Adrenal gland (tissue), 5 donors: Measurements from ENCODE around the gene PRR18.

Experiments
- CTCF ChIP-seq, 6 experiments: fragments of 450-650 bp in 4 of 6; fragments of 200-600 bp in 2 of 6; sonication (generic) in 1 of 6; IDR thresholded peaks; 1 replicate in 5 of 6; 2 replicates in 1 of 6; pipeline versions ENCODE4 v1.5.1 to v1.8.0; 2016 to 2021; ENCODE audit warnings: antibody characterized with exemption in 6 of 6, mild to moderate bottlenecking in 2 of 6, moderate library complexity in 1 of 6
- POLR2A ChIP-seq, 2 donors: fragments of 450-650 bp; IDR thresholded peaks; one replicate each; pipeline ENCODE4 v1.6.1; 2017; ENCODE audit warnings: antibody characterized with exemption in 2 of 2, mild to moderate bottlenecking in 2 of 2, moderate library complexity in 1 of 2
- donor health status: DM: no; HTN: no; CAD: no.

GRCh38 chr6:166352923-166353322, 44.7 kb upstream of the PRR18 start:
- TF ChIP-seq POLR2A (IDR thresholded peaks at IDR 0.05) (no peak), CTCF (IDR thresholded peaks at IDR 0.05) (no peak)
